Chondrocyte (in vitro differentiated cells): ENCODE data around the gene GPALPP1. TPM values are rescaled to one million over a fixed set of nuclear protein-coding genes. Genes with fewer than 3 reads are reported as not detected.
"Not testable (repeated sequence)": the region's sequence is repeated elsewhere in the genome, so short reads cannot be mapped to it uniquely, and the experiment has no call there.

Source experiments
- DNase-seq: peaks from one replicate; pipeline ENCODE4 v3.0.0; 2021; ENCODE audit warnings: mixed read lengths, low spot score
- H3K27ac Mint-ChIP-seq: one replicate; pipeline ENCODE4 v1.8.0; 2021; ENCODE audit warnings: mild to moderate bottlenecking, moderate library complexity, mixed read lengths; ENCODE audit not compliant: unreplicated experiment
- H3K27me3 Mint-ChIP-seq: 2 replicates; pipeline ENCODE4 v1.8.0; 2021; ENCODE audit warnings: low read depth, mixed read lengths
- H3K36me3 Mint-ChIP-seq: 2 replicates; pipeline ENCODE4 v1.8.0; 2021; ENCODE audit warnings: low read depth, mixed read lengths
- H3K4me1 Mint-ChIP-seq: 2 replicates; pipeline ENCODE4 v1.8.0; 2021; ENCODE audit warnings: low read depth, mild to moderate bottlenecking, mixed read lengths
- H3K4me3 Mint-ChIP-seq: one replicate; pipeline ENCODE4 v1.8.0; 2021; ENCODE audit warnings: mild to moderate bottlenecking, moderate library complexity, mixed read lengths; ENCODE audit not compliant: unreplicated experiment
- H3K9me3 Mint-ChIP-seq: 2 replicates; pipeline ENCODE4 v1.8.0; 2021; ENCODE audit warnings: low read depth, mixed read lengths
- total RNA-seq: library from RNA; stranded (reverse); gene quantifications from 3 replicates; pipeline ENCODE4 v1.2.1, GENCODE V29; 2021
- TF ChIP-seq, protein P1 (sequence below): fragments of 200-600 bp; sonication (generic); IDR thresholded peaks from 2 replicates; pipeline ENCODE4 v1.5.0; 2021; ENCODE audit warnings: antibody characterized with exemption, mild to moderate bottlenecking, moderate library complexity

Gene GPALPP1
- total RNA-seq, 1 donor from 2014 or later: 21.5 TPM

GRCh38 chr13:45007823-45008222 lies 18.5 kb downstream of the GPALPP1 start:
- Mint-ChIP-seq H3K36me3 (peaks cover 17% of the 10 kb centered on the region), H3K9me3 (no peaks in the 10 kb centered on the region), H3K4me3 (no peak overlapping the region), H3K4me1 (no peaks in the 10 kb centered on the region), H3K27me3 (no peaks in the 10 kb centered on the region), H3K27ac (no peak overlapping the region)
- DNase-seq: no peak
- TF ChIP-seq, protein P1, sequence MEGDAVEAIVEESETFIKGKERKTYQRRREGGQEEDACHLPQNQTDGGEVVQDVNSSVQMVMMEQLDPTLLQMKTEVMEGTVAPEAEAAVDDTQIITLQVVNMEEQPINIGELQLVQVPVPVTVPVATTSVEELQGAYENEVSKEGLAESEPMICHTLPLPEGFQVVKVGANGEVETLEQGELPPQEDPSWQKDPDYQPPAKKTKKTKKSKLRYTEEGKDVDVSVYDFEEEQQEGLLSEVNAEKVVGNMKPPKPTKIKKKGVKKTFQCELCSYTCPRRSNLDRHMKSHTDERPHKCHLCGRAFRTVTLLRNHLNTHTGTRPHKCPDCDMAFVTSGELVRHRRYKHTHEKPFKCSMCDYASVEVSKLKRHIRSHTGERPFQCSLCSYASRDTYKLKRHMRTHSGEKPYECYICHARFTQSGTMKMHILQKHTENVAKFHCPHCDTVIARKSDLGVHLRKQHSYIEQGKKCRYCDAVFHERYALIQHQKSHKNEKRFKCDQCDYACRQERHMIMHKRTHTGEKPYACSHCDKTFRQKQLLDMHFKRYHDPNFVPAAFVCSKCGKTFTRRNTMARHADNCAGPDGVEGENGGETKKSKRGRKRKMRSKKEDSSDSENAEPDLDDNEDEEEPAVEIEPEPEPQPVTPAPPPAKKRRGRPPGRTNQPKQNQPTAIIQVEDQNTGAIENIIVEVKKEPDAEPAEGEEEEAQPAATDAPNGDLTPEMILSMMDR: no peak

- no peaks in the 10 kb centered on the region for H3K9me3 Mint-ChIP-seq
- H3K4me1 Mint-ChIP-seq: no peaks in the 10 kb centered on the region
- H3K36me3 Mint-ChIP-seq: peaks cover 24% of the 10 kb centered on the region
- H3K27me3 Mint-ChIP-seq: no peaks in the 10 kb centered on the region
- no peak overlapping the region for H3K27ac Mint-ChIP-seq
- no peak for DNase-seq
- TF ChIP-seq, protein P1: no peak
- H3K4me3 Mint-ChIP-seq: no peak overlapping the region
Measured at GRCh38 chr13:45011198-45011597, 21.9 kb downstream of the GPALPP1 start.

GRCh38 chr13:45015300-45015699 lies 26.0 kb downstream of the GPALPP1 start:
- H3K27me3 Mint-ChIP-seq: no peaks in the 10 kb centered on the region
- no peak for DNase-seq
- H3K4me3 Mint-ChIP-seq: no peak overlapping the region

DNA sequence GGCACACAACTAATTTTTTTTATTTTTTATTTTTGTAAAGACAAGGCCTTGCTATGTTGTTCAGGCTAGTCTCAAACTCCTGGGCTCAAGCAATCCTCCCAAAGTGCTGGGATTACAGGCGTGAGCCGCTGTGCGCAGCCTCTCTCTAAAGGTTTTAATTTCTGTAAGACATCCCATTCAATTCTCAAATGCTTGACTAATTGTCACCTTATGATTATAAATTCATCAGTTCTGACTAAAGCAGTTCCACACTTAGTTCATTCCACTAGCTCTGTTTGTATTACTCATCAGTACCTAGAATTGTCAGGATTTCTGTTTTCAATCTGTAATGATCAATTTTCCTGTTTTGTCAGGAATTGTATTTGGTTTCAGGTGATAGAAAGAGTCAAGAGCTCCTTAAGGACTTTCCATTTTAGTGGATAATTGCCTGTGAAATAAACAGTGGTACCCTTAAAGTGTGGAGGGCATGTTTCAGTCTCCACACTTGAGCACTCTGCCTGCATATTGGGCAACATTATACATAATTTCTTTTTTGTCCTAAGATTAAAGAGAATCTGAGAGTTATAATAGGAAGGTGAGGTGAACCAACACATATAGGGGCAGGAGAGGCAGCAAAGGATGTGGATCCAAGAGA lies 27.6 kb downstream of the GPALPP1 start:
- no peak overlapping the region for H3K27ac Mint-ChIP-seq
- H3K4me3 Mint-ChIP-seq: no peak overlapping the region
- H3K9me3 Mint-ChIP-seq: no peaks in the 10 kb centered on the region
- TF ChIP-seq, protein P1: no peak
- no peaks in the 10 kb centered on the region for H3K4me1 Mint-ChIP-seq
- H3K36me3 Mint-ChIP-seq: peaks cover 19% of the 10 kb centered on the region
- no peak for DNase-seq
- H3K27me3 Mint-ChIP-seq: no peaks in the 10 kb centered on the region

More at GRCh38 chr13:45015300-45015699, 26.0 kb downstream of the GPALPP1 start:
- TF ChIP-seq, protein P1: no peak
- Mint-ChIP-seq H3K36me3 (peaks cover 21% of the 10 kb centered on the region), H3K27ac (no peak overlapping the region), H3K4me1 (no peaks in the 10 kb centered on the region), H3K9me3 (no peaks in the 10 kb centered on the region)

DNA sequence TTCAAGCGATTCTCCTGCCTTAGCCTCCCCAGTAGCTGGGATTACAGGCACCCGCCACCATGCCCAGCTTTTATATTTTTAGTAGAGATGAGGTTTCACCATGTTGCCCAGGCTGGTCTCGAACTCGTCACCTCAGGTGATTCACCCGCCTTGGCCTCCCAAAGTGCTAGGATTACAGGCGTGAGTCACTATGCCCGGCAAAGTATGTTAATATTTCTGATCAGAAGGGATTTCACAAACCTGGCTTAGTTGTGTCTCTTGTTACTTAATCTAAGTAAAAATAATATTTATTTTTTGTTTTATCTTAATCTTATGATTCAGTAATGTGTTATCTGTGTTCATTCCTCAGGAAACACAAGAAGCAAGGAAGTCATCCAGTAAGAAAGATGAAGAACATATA lies 30.6 kb downstream of the GPALPP1 start:
- H3K36me3 Mint-ChIP-seq: peaks cover 22% of the 10 kb centered on the region
- H3K27me3 Mint-ChIP-seq, H3K4me1 Mint-ChIP-seq, H3K9me3 Mint-ChIP-seq, H3K27ac Mint-ChIP-seq, DNase-seq, H3K4me3 Mint-ChIP-seq: not testable (repeated sequence)

GRCh38 chr13:45021250-45021649 lies 31.9 kb downstream of the GPALPP1 start:
- no peaks in the 10 kb centered on the region for H3K27me3 Mint-ChIP-seq
- DNase-seq: no peak
- peaks cover 19% of the 10 kb centered on the region for H3K36me3 Mint-ChIP-seq
- no peaks in the 10 kb centered on the region for H3K4me1 Mint-ChIP-seq
- TF ChIP-seq, protein P1: no peak
- H3K4me3 Mint-ChIP-seq: no peak overlapping the region
- no peak overlapping the region for H3K27ac Mint-ChIP-seq
- no peaks in the 10 kb centered on the region for H3K9me3 Mint-ChIP-seq
